Measurements from ENCODE around the gene NEXMIF.
"Not testable (repeated sequence)": the region's sequence is repeated elsewhere in the genome, so short reads cannot be mapped to it uniquely, and the experiment has no call there.

The NEXMIF gene

GRCh38 chrX:74736450-74736849 is 188.8 kb downstream of the NEXMIF start:
- H3K9ac ChIP-seq, result no peak overlapping the region
- no peak overlapping the region for H3K27ac ChIP-seq
- H3K4me3 ChIP-seq (IDR thresholded peaks at IDR 0.05; ENCODE audit: insufficient read depth, low read depth, low read length), result no peak overlapping the region
- no peaks in the 10 kb centered on the region for H4K20me1 ChIP-seq (ENCODE audit: insufficient read depth)
- H3K79me2 ChIP-seq (ENCODE audit: insufficient read depth, low read depth), result no peaks in the 10 kb centered on the region
- H3K27me3 ChIP-seq (ENCODE audit: insufficient read depth, low read depth), result no peaks in the 10 kb centered on the region
- H2AFZ ChIP-seq (ENCODE audit: low read depth), result no peak overlapping the region
- no peak for TF ChIP-seq CTCF (conservative IDR thresholded peaks at IDR 0.05; ENCODE audit: low read depth, low read length)
- H3K36me3 ChIP-seq (ENCODE audit: insufficient read depth), result no peaks in the 10 kb centered on the region
- no peak overlapping the region for H3K4me2 ChIP-seq
- no peaks in the 10 kb centered on the region for H3K4me1 ChIP-seq (ENCODE audit: low read depth, poor library complexity, severe bottlenecking)

GRCh38 chrX:74705269-74705668 is 220.0 kb downstream of the NEXMIF start:
- Histone ChIP-seq H3K27ac (no peak overlapping the region), H3K36me3 (ENCODE audit: insufficient read depth) (no peaks in the 10 kb centered on the region), H3K79me2 (ENCODE audit: insufficient read depth, low read depth) (no peaks in the 10 kb centered on the region), H3K4me1 (ENCODE audit: low read depth, poor library complexity, severe bottlenecking) (no peaks in the 10 kb centered on the region), H3K4me3 (IDR thresholded peaks at IDR 0.05; ENCODE audit: insufficient read depth, low read depth, low read length) (no peak overlapping the region), H3K27me3 (ENCODE audit: insufficient read depth, low read depth) (no peaks in the 10 kb centered on the region), H3K9ac (no peak overlapping the region), H4K20me1 (ENCODE audit: insufficient read depth) (no peaks in the 10 kb centered on the region), H3K4me2 (no peak overlapping the region), H2AFZ (ENCODE audit: low read depth) (no peak overlapping the region)
- TF ChIP-seq CTCF (conservative IDR thresholded peaks at IDR 0.05; ENCODE audit: low read depth, low read length), result no peak

GRCh38 chrX:74701343-74701742 is 223.9 kb downstream of the NEXMIF start:
- H3K4me3 ChIP-seq (IDR thresholded peaks at IDR 0.05; ENCODE audit: insufficient read depth, low read depth, low read length); H4K20me1 ChIP-seq (ENCODE audit: insufficient read depth); H3K4me1 ChIP-seq (ENCODE audit: low read depth, poor library complexity, severe bottlenecking); H3K4me2 ChIP-seq; H3K36me3 ChIP-seq (ENCODE audit: insufficient read depth); H2AFZ ChIP-seq (ENCODE audit: low read depth); H3K27me3 ChIP-seq (ENCODE audit: insufficient read depth, low read depth); H3K9ac ChIP-seq; H3K79me2 ChIP-seq (ENCODE audit: insufficient read depth, low read depth); H3K27ac ChIP-seq: not testable (repeated sequence)

- TF ChIP-seq CTCF (conservative IDR thresholded peaks at IDR 0.05; ENCODE audit: low read depth, low read length), result no peak
- Histone ChIP-seq H3K4me3 (IDR thresholded peaks at IDR 0.05; ENCODE audit: insufficient read depth, low read depth, low read length) (no peak overlapping the region), H2AFZ (ENCODE audit: low read depth) (no peak overlapping the region), H3K9ac (no peak overlapping the region), H3K4me1 (ENCODE audit: low read depth, poor library complexity, severe bottlenecking) (no peaks in the 10 kb centered on the region), H4K20me1 (ENCODE audit: insufficient read depth) (no peaks in the 10 kb centered on the region), H3K36me3 (ENCODE audit: insufficient read depth) (no peaks in the 10 kb centered on the region), H3K4me2 (no peak overlapping the region), H3K79me2 (ENCODE audit: insufficient read depth, low read depth) (no peaks in the 10 kb centered on the region), H3K27ac (no peak overlapping the region), H3K27me3 (ENCODE audit: insufficient read depth, low read depth) (no peaks in the 10 kb centered on the region)
Observed at GRCh38 chrX:74684466-74684865, 240.8 kb downstream of the NEXMIF start.
